ENCODE data around the gene AUTS2. TPM values are rescaled to one million over a fixed set of nuclear protein-coding genes. Genes with fewer than 3 reads are reported as not detected.

Gene AUTS2
- polyA plus RNA-seq, 1 donor (not counting 4 experiments of a cell fraction or from before 2014, with no cell fraction given), result 4.7 TPM

DNA sequence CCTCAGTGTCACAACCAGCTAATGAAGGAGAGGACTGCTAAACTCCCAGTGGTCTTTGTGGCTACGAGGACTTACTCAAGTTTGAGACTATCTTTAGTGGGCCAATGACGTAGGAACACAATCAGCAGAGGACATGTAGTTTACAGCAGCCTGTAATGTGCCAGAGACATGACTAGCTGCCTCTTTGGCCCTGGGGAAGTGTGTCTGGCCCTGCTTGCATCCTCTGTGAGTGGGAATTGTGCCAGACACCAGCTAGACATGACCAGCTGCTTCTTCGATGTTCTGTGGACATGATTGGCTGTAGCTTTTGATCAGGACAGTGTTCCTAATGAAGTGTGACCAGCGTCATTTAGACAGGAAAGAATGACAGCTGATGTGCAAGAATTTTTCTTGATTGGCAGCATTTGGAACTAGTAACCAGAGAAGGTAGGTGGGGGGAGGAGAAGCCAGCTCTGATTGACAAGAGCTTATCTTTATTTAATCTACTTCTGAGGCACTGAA is 141.7 kb downstream of the AUTS2 start:
- FAIRE-seq (peak; percentile 91), DNase-seq (ENCODE audit: low read depth, low spot score) (peak; percentile 89)
- H3K4me2 ChIP-seq (ENCODE audit: control insufficient read depth, extremely low read depth, insufficient read depth, low read depth, low read length), result peak overlapping the region; percentile 56
- dilution Hi-C loops (cut with MboI; ENCODE audit: extremely low pct_ligation_motif_present, low sequenced_read_pairs), result no loop called here
- H4K20me1 ChIP-seq (ENCODE audit: control insufficient read depth, extremely low read depth, insufficient read depth, low read length), result no peaks in the 10 kb centered on the region
- no peaks in the 10 kb centered on the region for H3K9me3 ChIP-seq (ENCODE audit: control insufficient read depth, low read depth, low read length)
- H3K36me3 ChIP-seq (ENCODE audit: control insufficient read depth in 2 of 2, extremely low read depth in 1 of 2, insufficient read depth in 2 of 2, low read length in 2 of 2), result no peaks in the 10 kb centered on the region
- H3K9ac ChIP-seq (ENCODE audit: control insufficient read depth, extremely low read depth, insufficient read depth, low read length), result no peak overlapping the region
- H3K27me3 ChIP-seq (ENCODE audit: control insufficient read depth, extremely low read depth, insufficient read depth, low read length), result no peaks in the 10 kb centered on the region
- no peak overlapping the region for H3K4me3 ChIP-seq (ENCODE audit: control insufficient read depth in 2 of 3, extremely low read depth in 1 of 3, insufficient read depth in 2 of 3, low read depth in 1 of 3, low read length in 3 of 3)
- H3K27ac ChIP-seq (ENCODE audit: control insufficient read depth, insufficient read depth, low read length), result peak overlapping the region; percentile 51
- no peak overlapping the region for H2AFZ ChIP-seq (ENCODE audit: control insufficient read depth, low read length)
- H3K4me1 ChIP-seq (ENCODE audit: control insufficient read depth, extremely low read depth, insufficient read depth, low read length), result peaks cover 25% of the 10 kb centered on the region
- H3K79me2 ChIP-seq (ENCODE audit: control insufficient read depth, insufficient read depth, low read length), result no peaks in the 10 kb centered on the region
- H3K9me1 ChIP-seq (ENCODE audit: control insufficient read depth, extremely low read depth, insufficient read depth, low read length), result no peaks in the 10 kb centered on the region
- TF ChIP-seq EZH2 (IDR thresholded peaks at IDR 0.05; ENCODE audit: low read length), result no peak
- TF ChIP-seq, protein P1, sequence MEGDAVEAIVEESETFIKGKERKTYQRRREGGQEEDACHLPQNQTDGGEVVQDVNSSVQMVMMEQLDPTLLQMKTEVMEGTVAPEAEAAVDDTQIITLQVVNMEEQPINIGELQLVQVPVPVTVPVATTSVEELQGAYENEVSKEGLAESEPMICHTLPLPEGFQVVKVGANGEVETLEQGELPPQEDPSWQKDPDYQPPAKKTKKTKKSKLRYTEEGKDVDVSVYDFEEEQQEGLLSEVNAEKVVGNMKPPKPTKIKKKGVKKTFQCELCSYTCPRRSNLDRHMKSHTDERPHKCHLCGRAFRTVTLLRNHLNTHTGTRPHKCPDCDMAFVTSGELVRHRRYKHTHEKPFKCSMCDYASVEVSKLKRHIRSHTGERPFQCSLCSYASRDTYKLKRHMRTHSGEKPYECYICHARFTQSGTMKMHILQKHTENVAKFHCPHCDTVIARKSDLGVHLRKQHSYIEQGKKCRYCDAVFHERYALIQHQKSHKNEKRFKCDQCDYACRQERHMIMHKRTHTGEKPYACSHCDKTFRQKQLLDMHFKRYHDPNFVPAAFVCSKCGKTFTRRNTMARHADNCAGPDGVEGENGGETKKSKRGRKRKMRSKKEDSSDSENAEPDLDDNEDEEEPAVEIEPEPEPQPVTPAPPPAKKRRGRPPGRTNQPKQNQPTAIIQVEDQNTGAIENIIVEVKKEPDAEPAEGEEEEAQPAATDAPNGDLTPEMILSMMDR (optimal IDR thresholded peaks at IDR 0.05 in 1 of 3, IDR thresholded peaks at IDR 0.05 in 1 of 3, conservative IDR thresholded peaks at IDR 0.05 in 1 of 3; ENCODE audit: extremely low read depth in 1 of 3, insufficient read depth in 2 of 3, low read length in 3 of 3), result no peak

GRCh38 chr7:69742237-69742636 is 144.0 kb downstream of the AUTS2 start:
- no peak overlapping the region for H3K9ac ChIP-seq (ENCODE audit: control insufficient read depth, extremely low read depth, insufficient read depth, low read length)
- no peak overlapping the region for H3K4me2 ChIP-seq (ENCODE audit: control insufficient read depth, extremely low read depth, insufficient read depth, low read depth, low read length)
- no peaks in the 10 kb centered on the region for H4K20me1 ChIP-seq (ENCODE audit: control insufficient read depth, extremely low read depth, insufficient read depth, low read length)
- FAIRE-seq (no peak), DNase-seq (ENCODE audit: low read depth, low spot score) (no peak)
- no peaks in the 10 kb centered on the region for H3K36me3 ChIP-seq (ENCODE audit: control insufficient read depth in 2 of 2, extremely low read depth in 1 of 2, insufficient read depth in 2 of 2, low read length in 2 of 2)
- H3K9me1 ChIP-seq (ENCODE audit: control insufficient read depth, extremely low read depth, insufficient read depth, low read length), result no peaks in the 10 kb centered on the region
- no peaks in the 10 kb centered on the region for H3K27me3 ChIP-seq (ENCODE audit: control insufficient read depth, extremely low read depth, insufficient read depth, low read length)
- no peak for TF ChIP-seq EZH2 (IDR thresholded peaks at IDR 0.05; ENCODE audit: low read length)
- no peak overlapping the region for H3K4me3 ChIP-seq (ENCODE audit: control insufficient read depth in 2 of 3, extremely low read depth in 1 of 3, insufficient read depth in 2 of 3, low read depth in 1 of 3, low read length in 3 of 3)
- H2AFZ ChIP-seq (ENCODE audit: control insufficient read depth, low read length), result no peak overlapping the region
- H3K27ac ChIP-seq (ENCODE audit: control insufficient read depth, insufficient read depth, low read length), result no peak overlapping the region
- dilution Hi-C loops (cut with MboI; ENCODE audit: extremely low pct_ligation_motif_present, low sequenced_read_pairs), result no loop called here
- no peaks in the 10 kb centered on the region for H3K9me3 ChIP-seq (ENCODE audit: control insufficient read depth, low read depth, low read length)
- no peaks in the 10 kb centered on the region for H3K79me2 ChIP-seq (ENCODE audit: control insufficient read depth, insufficient read depth, low read length)
- peaks cover 25% of the 10 kb centered on the region for H3K4me1 ChIP-seq (ENCODE audit: control insufficient read depth, extremely low read depth, insufficient read depth, low read length)

DNA sequence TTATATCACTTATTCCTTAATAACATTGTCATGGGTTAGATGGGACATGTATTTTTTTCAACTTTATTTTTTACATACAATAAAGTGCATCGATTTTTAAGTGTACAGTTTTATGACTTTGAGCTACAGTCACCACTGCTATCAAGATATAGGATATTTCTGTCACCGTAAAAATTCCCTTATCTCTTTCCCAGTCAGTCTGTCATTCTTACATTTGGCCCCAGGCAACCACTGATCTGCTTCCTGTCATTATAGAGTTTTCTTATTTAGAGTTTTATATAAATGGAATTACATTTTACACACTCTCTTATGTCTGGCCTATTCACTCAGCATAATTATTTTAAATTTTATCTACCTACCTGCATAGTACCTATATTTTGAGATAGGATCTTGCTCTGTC is 145.2 kb downstream of the AUTS2 start:
- Histone ChIP-seq H2AFZ (ENCODE audit: control insufficient read depth, low read length) (no peak overlapping the region), H3K9me1 (ENCODE audit: control insufficient read depth, extremely low read depth, insufficient read depth, low read length) (no peaks in the 10 kb centered on the region), H4K20me1 (ENCODE audit: control insufficient read depth, extremely low read depth, insufficient read depth, low read length) (no peaks in the 10 kb centered on the region), H3K9me3 (ENCODE audit: control insufficient read depth, low read depth, low read length) (no peaks in the 10 kb centered on the region), H3K79me2 (ENCODE audit: control insufficient read depth, insufficient read depth, low read length) (no peaks in the 10 kb centered on the region), H3K4me2 (ENCODE audit: control insufficient read depth, extremely low read depth, insufficient read depth, low read depth, low read length) (no peak overlapping the region), H3K4me1 (ENCODE audit: control insufficient read depth, extremely low read depth, insufficient read depth, low read length) (peaks cover 22% of the 10 kb centered on the region), H3K27me3 (ENCODE audit: control insufficient read depth, extremely low read depth, insufficient read depth, low read length) (no peaks in the 10 kb centered on the region), H3K36me3 (ENCODE audit: control insufficient read depth in 2 of 2, extremely low read depth in 1 of 2, insufficient read depth in 2 of 2, low read length in 2 of 2) (no peaks in the 10 kb centered on the region), H3K9ac (ENCODE audit: control insufficient read depth, extremely low read depth, insufficient read depth, low read length) (no peak overlapping the region), H3K4me3 (ENCODE audit: control insufficient read depth in 2 of 3, extremely low read depth in 1 of 3, insufficient read depth in 2 of 3, low read depth in 1 of 3, low read length in 3 of 3) (no peak overlapping the region), H3K27ac (ENCODE audit: control insufficient read depth, insufficient read depth, low read length) (no peak overlapping the region)
- TF ChIP-seq, protein P1 (optimal IDR thresholded peaks at IDR 0.05 in 1 of 3, IDR thresholded peaks at IDR 0.05 in 1 of 3, conservative IDR thresholded peaks at IDR 0.05 in 1 of 3; ENCODE audit: extremely low read depth in 1 of 3, insufficient read depth in 2 of 3, low read length in 3 of 3), result no peak
- no peak for TF ChIP-seq EZH2 (IDR thresholded peaks at IDR 0.05; ENCODE audit: low read length)
- no peak for DNase-seq (ENCODE audit: low read depth, low spot score)
- FAIRE-seq, result no peak
- dilution Hi-C loops (cut with MboI; ENCODE audit: extremely low pct_ligation_motif_present, low sequenced_read_pairs), result no loop called here
